Endothelial cell of umbilical vein (primary cell): ENCODE data around the gene OPRD1.

Experiments
- EZH2 ChIP-seq: IDR thresholded peaks from 2 replicates; pipeline ENCODE4 v1.6.1; 2012; ENCODE audit warnings: borderline replicate concordance, low read depth, mild to moderate bottlenecking, moderate library complexity, low read length, inconsistent platforms; ENCODE audit not compliant: severe bottlenecking
- GATA2 ChIP-seq: IDR thresholded peaks from 2 replicates; pipeline ENCODE4 v1.7.0; 2011; ENCODE audit warnings: low read depth, mild to moderate bottlenecking, moderate library complexity, mixed read lengths, low read length; ENCODE audit not compliant: insufficient read length, insufficient read depth
- POLR2A ChIP-seq: IDR thresholded peaks from 2 replicates; pipeline ENCODE4 v1.6.1; 2012; ENCODE audit warnings: low read depth, mild to moderate bottlenecking, control low read depth, low read length
- POLR2AphosphoS5 ChIP-seq: IDR thresholded peaks from 2 replicates; pipeline ENCODE4 v1.6.1; 2012; ENCODE audit warnings: low read depth, mild to moderate bottlenecking, control low read depth, low read length, moderate library complexity; ENCODE audit not compliant: insufficient read depth
- TF ChIP-seq, protein P1 (sequence below), 2 donors: IDR thresholded peaks; 1 replicate in 1 of 2; 2 replicates in 1 of 2; pipeline ENCODE4 v1.5.1; 2011; ENCODE audit warnings: low read length in 2 of 2, mild to moderate bottlenecking in 2 of 2, moderate library complexity in 2 of 2, control low read depth in 1 of 2, inconsistent platforms in 1 of 2, low read depth in 1 of 2; ENCODE audit not compliant: insufficient read depth in 1 of 2; ENCODE audit errors: extremely low read depth in 1 of 2
- TF ChIP-seq, protein P2 (sequence below): IDR thresholded peaks from 2 replicates; pipeline ENCODE4 v1.6.1; 2011; ENCODE audit not compliant: insufficient read depth, insufficient read length

DNA sequence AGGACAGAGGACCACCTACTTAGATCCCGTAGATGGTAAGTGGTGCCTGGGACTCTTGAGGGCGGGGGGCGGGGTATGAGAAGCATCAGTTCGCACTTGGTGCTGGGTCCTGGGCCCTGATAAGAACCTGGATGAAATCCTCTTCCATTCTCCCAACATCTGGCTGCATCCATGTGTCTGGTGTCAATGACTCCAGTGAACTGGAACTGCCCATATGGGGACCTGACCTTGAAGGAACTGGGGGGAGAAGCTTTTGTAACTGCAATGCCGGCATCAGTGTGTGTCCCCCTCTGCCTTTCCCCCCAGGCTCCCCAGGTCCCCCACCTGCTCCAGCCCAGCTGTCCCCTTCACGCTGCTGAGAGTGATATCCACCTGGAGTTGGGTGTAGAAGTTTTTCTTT, 52.7 kb downstream of the OPRD1 start:
- TF ChIP-seq, protein P1, sequence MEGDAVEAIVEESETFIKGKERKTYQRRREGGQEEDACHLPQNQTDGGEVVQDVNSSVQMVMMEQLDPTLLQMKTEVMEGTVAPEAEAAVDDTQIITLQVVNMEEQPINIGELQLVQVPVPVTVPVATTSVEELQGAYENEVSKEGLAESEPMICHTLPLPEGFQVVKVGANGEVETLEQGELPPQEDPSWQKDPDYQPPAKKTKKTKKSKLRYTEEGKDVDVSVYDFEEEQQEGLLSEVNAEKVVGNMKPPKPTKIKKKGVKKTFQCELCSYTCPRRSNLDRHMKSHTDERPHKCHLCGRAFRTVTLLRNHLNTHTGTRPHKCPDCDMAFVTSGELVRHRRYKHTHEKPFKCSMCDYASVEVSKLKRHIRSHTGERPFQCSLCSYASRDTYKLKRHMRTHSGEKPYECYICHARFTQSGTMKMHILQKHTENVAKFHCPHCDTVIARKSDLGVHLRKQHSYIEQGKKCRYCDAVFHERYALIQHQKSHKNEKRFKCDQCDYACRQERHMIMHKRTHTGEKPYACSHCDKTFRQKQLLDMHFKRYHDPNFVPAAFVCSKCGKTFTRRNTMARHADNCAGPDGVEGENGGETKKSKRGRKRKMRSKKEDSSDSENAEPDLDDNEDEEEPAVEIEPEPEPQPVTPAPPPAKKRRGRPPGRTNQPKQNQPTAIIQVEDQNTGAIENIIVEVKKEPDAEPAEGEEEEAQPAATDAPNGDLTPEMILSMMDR (IDR thresholded peaks at IDR 0.05; ENCODE audit: extremely low read depth in 1 of 2, insufficient read depth in 1 of 2, low read depth in 1 of 2, low read length in 2 of 2), result no peak
- no peak for TF ChIP-seq POLR2AphosphoS5
- no peak for TF ChIP-seq GATA2
- TF ChIP-seq POLR2A, result no peak
- TF ChIP-seq, protein P2, sequence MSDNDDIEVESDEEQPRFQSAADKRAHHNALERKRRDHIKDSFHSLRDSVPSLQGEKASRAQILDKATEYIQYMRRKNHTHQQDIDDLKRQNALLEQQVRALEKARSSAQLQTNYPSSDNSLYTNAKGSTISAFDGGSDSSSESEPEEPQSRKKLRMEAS, result no peak
- TF ChIP-seq EZH2, result no peak
